ENCODE measurements around the gene MELTF.

The MELTF gene

GRCh38 chr3:196963631-196963953 lies 66.0 kb downstream of the MELTF start:
- TF ChIP-seq JUND (IDR thresholded peaks at IDR 0.05; ENCODE audit: low read depth): no peak
- no peak for DNase-seq (ENCODE audit: low read depth in 1 of 2, low spot score in 1 of 2)

GRCh38 chr3:196962930-196963630 lies 66.5 kb downstream of the MELTF start:
- TF ChIP-seq JUND (IDR thresholded peaks at IDR 0.05; ENCODE audit: low read depth): no peak
- in situ Hi-C loops (cut with HindIII; ENCODE audit: low pct_unique_long_range_greater_than_20kb, low sequenced_read_pairs): no loop called here
- DNase-seq (ENCODE audit: low read depth in 1 of 2, low spot score in 1 of 2): no peak

More at GRCh38 chr3:196963631-196963953, 66.0 kb downstream of the MELTF start:
- in situ Hi-C loops (cut with HindIII; ENCODE audit: low pct_unique_long_range_greater_than_20kb, low sequenced_read_pairs): no loop called here

- in situ Hi-C loops (cut with HindIII; ENCODE audit: low pct_unique_long_range_greater_than_20kb, low sequenced_read_pairs): no loop called here
- DNase-seq (ENCODE audit: low read depth in 1 of 2, low spot score in 1 of 2): no peak
- no peak for TF ChIP-seq JUND (IDR thresholded peaks at IDR 0.05; ENCODE audit: low read depth)
These were observed 67.3 kb downstream of the MELTF start for GRCh38 chr3:196962108-196962929.

- in situ Hi-C loops (cut with HindIII; ENCODE audit: low pct_unique_long_range_greater_than_20kb, low sequenced_read_pairs): no loop called here
- no peak for TF ChIP-seq JUND (IDR thresholded peaks at IDR 0.05; ENCODE audit: low read depth)
- no peak for DNase-seq (ENCODE audit: low read depth in 1 of 2, low spot score in 1 of 2)
These were observed 74.8 kb downstream of the MELTF start for GRCh38 chr3:196954832-196955231.

Measured in T47D (cell line).